GM23248 (cell line): ENCODE data around the gene ZNF536. TPM values are rescaled to one million over a fixed set of nuclear protein-coding genes. Genes with fewer than 3 reads are reported as not detected.

Experiments used
- DNase-seq: peaks from one replicate; pipeline ENCODE4 v3.0.0-alpha.2; 2015
- H2AFZ ChIP-seq: fragments of 200-600 bp; sonication (generic); 2 replicates; pipeline ENCODE4 v1.6.1; 2016; ENCODE audit warnings: antibody characterized with exemption
- H3F3A ChIP-seq: fragments of 200-600 bp; sonication (generic); 2 replicates; pipeline ENCODE4 v1.6.1; 2016; ENCODE audit warnings: mild to moderate bottlenecking, antibody characterized with exemption, mixed run types; ENCODE audit not compliant: insufficient read depth
- H3K27ac ChIP-seq: fragments of 200-600 bp; sonication (generic); 2 replicates; pipeline ENCODE4 v1.5.1; 2016; ENCODE audit warnings: mild to moderate bottlenecking
- H3K27me3 ChIP-seq: fragments of 200-600 bp; sonication (generic); replicated peaks from 2 replicates; pipeline ENCODE4 v1.6.1; 2016; ENCODE audit warnings: mild to moderate bottlenecking; ENCODE audit not compliant: insufficient read depth
- H3K36me3 ChIP-seq: fragments of 200-600 bp; sonication (generic); 2 replicates; pipeline ENCODE4 v1.6.1; 2016; ENCODE audit warnings: low read depth, mild to moderate bottlenecking
- H3K4me1 ChIP-seq: fragments of 200-600 bp; sonication (generic); 2 replicates; pipeline ENCODE4 v1.6.1; 2016; ENCODE audit warnings: mild to moderate bottlenecking; ENCODE audit not compliant: insufficient read depth
- H3K4me2 ChIP-seq: fragments of 200-600 bp; sonication (generic); one replicate; pipeline ENCODE4 v1.6.1; 2016; ENCODE audit warnings: mild to moderate bottlenecking; ENCODE audit not compliant: unreplicated experiment
- H3K4me3 ChIP-seq: fragments of 200-600 bp; sonication (generic); 2 replicates; pipeline ENCODE4 v1.5.1; 2016; ENCODE audit warnings: mild to moderate bottlenecking
- H3K79me2 ChIP-seq: fragments of 200-600 bp; sonication (generic); 2 replicates; pipeline ENCODE4 v1.6.1; 2016; ENCODE audit warnings: mild to moderate bottlenecking; ENCODE audit not compliant: insufficient read depth
- H3K9ac ChIP-seq: fragments of 200-600 bp; sonication (generic); 2 replicates; pipeline ENCODE4 v1.6.1; 2016; ENCODE audit warnings: mild to moderate bottlenecking
- H3K9me2 ChIP-seq: fragments of 200-600 bp; sonication (generic); 2 replicates; pipeline ENCODE4 v1.6.1; 2016; ENCODE audit warnings: mixed run types, mild to moderate bottlenecking, moderate library complexity; ENCODE audit not compliant: insufficient read depth
- H3K9me3 ChIP-seq: fragments of 200-600 bp; sonication (generic); one replicate; pipeline ENCODE4 v1.6.1; 2017; ENCODE audit warnings: low read depth
- H4K20me1 ChIP-seq: fragments of 200-600 bp; sonication (generic); 2 replicates; pipeline ENCODE4 v1.6.0; 2016; ENCODE audit not compliant: insufficient read depth
- EZH2 ChIP-seq: fragments of 200-600 bp; sonication (generic); IDR thresholded peaks from 2 replicates; pipeline ENCODE4 v1.6.1; 2018; ENCODE audit warnings: antibody characterized with exemption, mild to moderate bottlenecking; ENCODE audit not compliant: insufficient read depth, poor library complexity, severe bottlenecking
- EZH2phosphoT487 ChIP-seq: fragments of 200-600 bp; sonication (generic); IDR thresholded peaks from 2 replicates; pipeline ENCODE4 v1.6.1; 2018; ENCODE audit warnings: antibody characterized with exemption, moderate library complexity, mild to moderate bottlenecking, low read depth; ENCODE audit not compliant: insufficient read depth
- WGBS, 2 experiments: methylation state at CpG; one replicate each; pipeline ENCODE4 v1.1.6; 2015 to 2017; ENCODE audit warnings: low lambda C conversion rate in 2 of 2, low coverage in 1 of 2; ENCODE audit errors: missing lambda C conversion rate in 2 of 2; 5-methylcytosine and 5-hydroxymethylcytosine counted together
- in situ Hi-C: fragments of 300-500 bp; cut with MboI; formaldehyde crosslinking; loops from 2 replicates; pipeline ENCODE4 v1.15.0; 2020
- polyA plus RNA-seq: library from polyadenylated mRNA; unstranded; fragments of >200 nt; fragmentation: Nextera tagmentation; extraction: Ambion mirVana; gene quantifications from 2 replicates; pipeline ENCODE4 v1.2.1, GENCODE V29; 2016
- total RNA-seq: library from RNA; depleted of rRNA; stranded (reverse); fragments of >200 nt; shearing (Covaris generic); gene quantifications from 2 replicates; pipeline ENCODE4 v1.2.3, GENCODE V29; 2014; rRNA removed

The ZNF536 gene
- total RNA-seq = 0.13 and 0.43 TPM in 2 replicates
- polyA plus RNA-seq = 0.11 and 0.35 TPM in 2 replicates

- DNase-seq = no peak
- in situ Hi-C loops = no loop called here
- Histone ChIP-seq H3F3A (no peaks in the 10 kb centered on the region), H3K27ac (no peak within 1 kb of the TSS), H3K79me2 (no peaks in the 10 kb centered on the region), H3K36me3 (no peaks in the 10 kb centered on the region), H3K4me1 (no peaks in the 10 kb centered on the region), H3K9ac (no peak within 1 kb of the TSS), H3K4me2 (no peak within 1 kb of the TSS), H3K9me2 (no peaks in the 10 kb centered on the region), H3K9me3 (no peaks in the 10 kb centered on the region), H4K20me1 (no peaks in the 10 kb centered on the region), H3K4me3 (no peak within 1 kb of the TSS), H2AFZ (no peak within 1 kb of the TSS), H3K27me3 (peaks cover 10% of the 10 kb centered on the region)
- no peak for TF ChIP-seq EZH2
- no peak for TF ChIP-seq EZH2phosphoT487
- 68 to 74% methylated on average over 9 of the region's 9 CpGs for WGBS, 2 experiments
These were observed at the start of gene ZNF536 for GRCh38 chr19:30371960-30372824. Gene ZNF536, plus strand, starts transcription at chr19:30372384. Its CDS starts 71,179 bp downstream, at chr19:30443563.

- Histone ChIP-seq H3K27ac (no peak overlapping the region), H3K4me1 (no peaks in the 10 kb centered on the region), H3K36me3 (no peaks in the 10 kb centered on the region), H3K79me2 (no peaks in the 10 kb centered on the region), H3K9ac (no peak overlapping the region), H3K4me3 (no peak overlapping the region), H2AFZ (no peak overlapping the region), H4K20me1 (no peaks in the 10 kb centered on the region; the same call in 1 of the 2 replicates), H3K27me3 (no peaks in the 10 kb centered on the region), H3K4me2 (no peak overlapping the region), H3F3A (no peaks in the 10 kb centered on the region), H3K9me3 (no peaks in the 10 kb centered on the region), H3K9me2 (no peaks in the 10 kb centered on the region)
- TF ChIP-seq EZH2 (no peak), EZH2phosphoT487 (no peak)
- no peak for DNase-seq
- 67% methylated on average over 6 of the region's 6 CpGs for WGBS, 2 experiments
- in situ Hi-C loops = no loop called here
These were observed 49.4 kb upstream of the ZNF536 start for GRCh38 chr19:30322641-30323320.

- no peaks in the 10 kb centered on the region for H3K79me2 ChIP-seq
- H3K9me3 ChIP-seq = no peaks in the 10 kb centered on the region
- no peaks in the 10 kb centered on the region for H3K36me3 ChIP-seq
- no peak for DNase-seq
- no peaks in the 10 kb centered on the region for H3K4me1 ChIP-seq
- no peaks in the 10 kb centered on the region; the same call in 1 of the 2 replicates for H4K20me1 ChIP-seq
- no peak overlapping the region for H3K27ac ChIP-seq
- H3K27me3 ChIP-seq = no peaks in the 10 kb centered on the region
- H3K4me2 ChIP-seq = no peak overlapping the region
- TF ChIP-seq EZH2 = no peak
- TF ChIP-seq EZH2phosphoT487 = no peak
- no peaks in the 10 kb centered on the region for H3K9me2 ChIP-seq
- H3K4me3 ChIP-seq = no peak overlapping the region
- H3K9ac ChIP-seq = no peak overlapping the region
- H2AFZ ChIP-seq = no peak overlapping the region
- H3F3A ChIP-seq = no peaks in the 10 kb centered on the region
- in situ Hi-C loops = no loop called here
These were observed 48.3 kb upstream of the ZNF536 start for GRCh38 chr19:30323904-30324303.

GRCh38 chr19:30324982-30325381, 47.2 kb upstream of the ZNF536 start:
- H3K9me2 ChIP-seq = no peaks in the 10 kb centered on the region
- no peaks in the 10 kb centered on the region for H3K27me3 ChIP-seq
- H3K36me3 ChIP-seq = no peaks in the 10 kb centered on the region
- in situ Hi-C loops = no loop called here
- no peak overlapping the region for H3K9ac ChIP-seq
- no peaks in the 10 kb centered on the region for H3K4me1 ChIP-seq
- H3K79me2 ChIP-seq = no peaks in the 10 kb centered on the region
- H4K20me1 ChIP-seq = no peaks in the 10 kb centered on the region; the same call in 1 of the 2 replicates
- no peaks in the 10 kb centered on the region for H3F3A ChIP-seq
- no peak overlapping the region for H3K4me3 ChIP-seq
- H3K9me3 ChIP-seq = no peaks in the 10 kb centered on the region
- 79 to 83% methylated on average over 7 of the region's 7 CpGs for WGBS, 2 experiments
- no peak for DNase-seq
- H2AFZ ChIP-seq = no peak overlapping the region
- H3K4me2 ChIP-seq = no peak overlapping the region
- H3K27ac ChIP-seq = no peak overlapping the region
- TF ChIP-seq EZH2phosphoT487 (no peak), EZH2 (no peak)
